ENCODE measurements around the gene IGDCC3. TPM values are rescaled to one million over a fixed set of nuclear protein-coding genes. Genes with fewer than 3 reads are reported as not detected.

IGDCC3 gene
- total and polyA plus RNA-seq, 2 of the 8 experiments (the other 6 are each of a cell fraction or from before 2014, with no cell fraction given), result 26.8 to 45.7 TPM

- Histone ChIP-seq H3K79me2 (ENCODE audit: control insufficient read depth in 1 of 2, insufficient read depth in 2 of 2, low read length in 2 of 2) (peaks cover 0 to 11% of the 10 kb centered on the region in 2 experiments; a peak in 1 of 4 replicates), H3K23me2 (ENCODE audit: low read depth, low read length) (peaks cover 10% of the 10 kb centered on the region; the same call in 1 of the 2 replicates), H2AFZ (ENCODE audit: low read length) (peak overlapping the region; percentile 60; the same call in 1 of the 2 replicates), H4K20me1 (replicated peaks in 1 of 2; ENCODE audit: control insufficient read depth in 1 of 2, insufficient read depth in 2 of 2, low read length in 2 of 2) (peaks cover 0 to 8% of the 10 kb centered on the region in 2 experiments), H4K5ac (ENCODE audit: insufficient read length, low read depth, low read length) (peak overlapping the region; percentile 8), H2AK5ac (ENCODE audit: low read depth, low read length) (no peak overlapping the region), H3K9me3 (ENCODE audit: insufficient read depth in 2 of 2, low read depth in 1 of 2, low read length in 1 of 2) (no peaks in the 10 kb centered on the region), H3K4me3 (ENCODE audit: extremely low read depth in 1 of 4, insufficient read depth in 2 of 4, low read depth in 3 of 4, low read length in 4 of 4) (peak overlapping the region; percentile 58 to 89 (median 80)), H3K14ac (ENCODE audit: insufficient read length) (no peak overlapping the region), H2BK20ac (ENCODE audit: low read length) (peak overlapping the region; percentile 57; the same call in 1 of the 2 replicates), H3K4me2 (ENCODE audit: insufficient read depth in 1 of 2, low read depth in 2 of 2, low read length in 2 of 2) (peak overlapping the region; percentile 97 to 99), H2BK120ac (replicated peaks; ENCODE audit: low read depth, low read length) (no peak overlapping the region), H4K91ac (replicated peaks; ENCODE audit: insufficient read length, low read length) (peak overlapping the region; percentile 87), H3K23ac (ENCODE audit: insufficient read length) (no peak overlapping the region), H4K8ac (ENCODE audit: extremely low read depth, insufficient read depth, low read length) (no peak overlapping the region), H3K56ac (replicated peaks; ENCODE audit: insufficient read length, low read depth, low read length) (no peak overlapping the region), H3K4ac (replicated peaks; ENCODE audit: insufficient read length, low read depth, low read length) (no peak overlapping the region), H3K18ac (ENCODE audit: extremely low read depth, low read length) (peak overlapping the region; percentile 76), H3K27ac (ENCODE audit: low read depth, low read length) (no peak overlapping the region), H3K9ac (replicated peaks in 1 of 4; ENCODE audit: extremely low read depth in 1 of 4, low read depth in 3 of 4, low read length in 3 of 4) (peak overlapping the region in 3 of 4 experiments; percentile 56 to 71 (median 58); a peak in 5 of 7 replicates), H2BK15ac (ENCODE audit: low read length) (peak overlapping the region; percentile 77; the same call in 1 of the 2 replicates), H3K4me1 (replicated peaks in 1 of 4; ENCODE audit: control insufficient read depth in 3 of 4, insufficient read depth in 4 of 4, low read length in 3 of 4) (peaks cover 8 to 25% (median 14%) of the 10 kb centered on the region in 4 experiments), H3K36me3 (ENCODE audit: control insufficient read depth in 2 of 4, insufficient read depth in 4 of 4, low read length in 3 of 4) (peaks cover 0 to 14% (median 5%) of the 10 kb centered on the region in 4 experiments; a peak in 4 of 8 replicates), H3K79me1 (ENCODE audit: low read depth, low read length) (no peaks in the 10 kb centered on the region), H2BK12ac (ENCODE audit: low read depth, low read length) (peak overlapping the region; percentile 95; the same call in 1 of the 2 replicates), H3K27me3 (replicated peaks in 1 of 4; ENCODE audit: control insufficient read depth in 3 of 4, extremely low read depth in 1 of 4, insufficient read depth in 3 of 4, low read length in 3 of 4) (peaks cover 0 to 20% (median 10%) of the 10 kb centered on the region in 4 experiments; a peak in 5 of 7 replicates), H2BK5ac (ENCODE audit: low read depth, low read length) (peak overlapping the region; percentile 84; the same call in 1 of the 2 replicates)
- ChIA-PET CTCF (ENCODE audit: partially characterized antibody) (interaction anchor here (0.6 to 3.5 kb wide), 12 partner anchors 7 to 58 kb away, joined by 3 to 19 read pairs (median 8); no protein-coding TSS in a partner anchor), POLR2A (ENCODE audit: partially characterized antibody) (interaction anchor here (0.5 to 5.2 kb wide), 22 partner anchors 9 to 946 kb away, joined by 3 to 59 read pairs (median 4); partner anchors contain the start of gene RNU5B-1)
- FAIRE-seq, result no peak
- WGBS, 2 experiments (ENCODE audit: extremely low coverage in 1 of 2, insufficient coverage in 1 of 2, insufficient read length in 1 of 2, insufficient replicate concordance in 2 of 2, low coverage in 1 of 2, low lambda C conversion rate in 2 of 2, missing lambda C conversion rate in 1 of 2), result 3% methylated on average over 47 of the region's 99 CpGs; no CpG with 5 or more reads in 1 of the 2 experiments
- DNase-seq (ENCODE audit: low read depth in 1 of 2, low spot score in 2 of 2), result peak in 1 of 2 experiments; percentile 83
- TF ChIP-seq SIRT6 (IDR thresholded peaks at IDR 0.05; ENCODE audit: low read length), result no peak
- TF ChIP-seq EP300 (IDR thresholded peaks at IDR 0.05; ENCODE audit: borderline replicate concordance in 1 of 2, low read depth in 2 of 2, low read length in 2 of 2), result no peak
- TF ChIP-seq JUND (IDR thresholded peaks at IDR 0.05; ENCODE audit: low read length), result no peak
- TF ChIP-seq TEAD4 (IDR thresholded peaks at IDR 0.05; ENCODE audit: low read depth, low read length), result no peak
- peak; percentile 92 for TF ChIP-seq ASH2L (IDR thresholded peaks at IDR 0.05; ENCODE audit: low read length)
- TF ChIP-seq YY1 (IDR thresholded peaks at IDR 0.05; ENCODE audit: low read depth, low read length), result peak; percentile 25; the same call in 1 of the 2 replicates
- TF ChIP-seq RBBP5 (IDR thresholded peaks at IDR 0.05; ENCODE audit: borderline replicate concordance, low read depth, low read length), result peak; percentile 78; the same call in 1 of the 2 replicates
- no peak for TF ChIP-seq EZH2 (IDR thresholded peaks at IDR 0.05; ENCODE audit: low read depth, low read length, severe bottlenecking)
- TF ChIP-seq POLR2AphosphoS5 (IDR thresholded peaks at IDR 0.05; ENCODE audit: low read depth, low read length), result no peak
- no peak; a peak in 1 of 3 replicates for TF ChIP-seq POLR2A (IDR thresholded peaks at IDR 0.05; ENCODE audit: control extremely low read depth in 1 of 2, low read depth in 2 of 2, low read length in 2 of 2)
- no peak for TF ChIP-seq SIX5 (IDR thresholded peaks at IDR 0.05; ENCODE audit: low read depth, low read length)
These were observed 462 bp downstream of the IGDCC3 start for GRCh38 chr15:65377105-65377975.

Measured in H1 (cell line).